Measurements from ENCODE around the gene BLTP1. TPM values are rescaled to one million over a fixed set of nuclear protein-coding genes. Genes with fewer than 3 reads are reported as not detected.

Gene BLTP1
- total and polyA plus RNA-seq, 9 of the 15 experiments (the other 6 are each of a cell fraction or from before 2014, with no cell fraction given) = 2.8 to 26.0 (median 13.1) TPM

DNA sequence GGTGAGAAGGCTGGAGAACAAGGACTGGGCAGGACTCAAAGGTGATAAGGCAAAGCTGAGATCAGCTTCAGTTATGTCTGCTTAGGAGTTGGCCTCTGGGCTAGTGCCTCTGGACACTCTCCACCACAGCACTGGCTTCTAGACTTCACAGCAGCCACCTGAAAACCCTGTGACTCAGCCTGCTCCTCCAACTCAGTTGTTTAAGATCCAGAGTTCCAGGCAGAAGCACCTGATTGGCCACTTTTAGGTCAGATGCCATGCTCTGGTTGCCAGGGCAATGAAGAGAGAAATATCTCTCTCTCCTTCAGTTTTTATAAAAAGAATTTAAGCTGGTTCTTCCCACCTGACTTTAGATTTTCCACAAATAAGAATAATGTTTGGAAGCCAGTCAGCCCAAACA lies 47.9 kb upstream of the BLTP1 start:
- no peaks in the 10 kb centered on the region for H4K20me1 ChIP-seq (replicated peaks; ENCODE audit: control insufficient read depth, insufficient read depth, low read length)
- BruUV-seq (replicated peaks) = no TSS peak
- no peaks in the 10 kb centered on the region for H3K4me1 ChIP-seq (replicated peaks in 1 of 2; ENCODE audit: control insufficient read depth in 2 of 2, insufficient read depth in 2 of 2, low read length in 2 of 2)
- H3K9ac ChIP-seq (ENCODE audit: insufficient read depth in 1 of 2, low read depth in 2 of 2, low read length in 2 of 2) = no peak overlapping the region
- DNase-seq (ENCODE audit: extremely low read depth in 1 of 4, low spot score in 3 of 4) (no peak), ATAC-seq (no peak; the same call in 2 of the 3 replicates), FAIRE-seq (no peak)
- H2AFZ ChIP-seq (ENCODE audit: low read depth, low read length) = no peak overlapping the region
- no peaks in the 10 kb centered on the region for H3K9me1 ChIP-seq (ENCODE audit: control insufficient read depth, insufficient read depth, low read length)
- peaks cover 0 to 7% of the 10 kb centered on the region in 2 experiments; a peak in 1 of 5 replicates for H3K27me3 ChIP-seq (ENCODE audit: control insufficient read depth in 2 of 2, insufficient read depth in 2 of 2, low read length in 2 of 2)
- no peak overlapping the region for H3K27ac ChIP-seq (ENCODE audit: extremely low read depth, low read depth, low read length)
- no peak for TF ChIP-seq ZNF133 (CRISPR knock-in tag; IDR thresholded peaks at IDR 0.05)
- peak; percentile 13 for TF ChIP-seq NFYB (IDR thresholded peaks at IDR 0.05; ENCODE audit: extremely low read depth, insufficient read length)
- intact Hi-C loops (cut with micrococcal nuclease) = no loop called here
- ChIA-PET POLR2A (interaction anchor here (0.6 to 1.2 kb wide), 3 partner anchors 14 to 737 kb away, joined by 3 read pairs; no protein-coding TSS in a partner anchor), CTCF (ENCODE audit: low intra/inter-chr PET ratio) (no interaction called here)
- H3K36me3 ChIP-seq (ENCODE audit: control insufficient read depth, insufficient read depth, low read length) = no peaks in the 10 kb centered on the region
- no peaks in the 10 kb centered on the region for H3K79me2 ChIP-seq (ENCODE audit: control insufficient read depth, insufficient read depth, low read length)
- no peaks in the 10 kb centered on the region for H3K9me3 ChIP-seq (replicated peaks; ENCODE audit: control insufficient read depth, insufficient read depth, low read depth, low read length)
- no peak overlapping the region for H3K4me2 ChIP-seq (ENCODE audit: insufficient read depth, low read length)
- H3K4me3 ChIP-seq = no peak overlapping the region
- in situ Hi-C loops (cut with MboI) = no loop called here

- Histone ChIP-seq H3K27me3 (ENCODE audit: control insufficient read depth in 2 of 2, insufficient read depth in 2 of 2, low read length in 2 of 2) (peaks cover 0 to 6% of the 10 kb centered on the region in 2 experiments; a peak in 1 of 5 replicates), H3K9me3 (replicated peaks; ENCODE audit: control insufficient read depth, insufficient read depth, low read depth, low read length) (no peaks in the 10 kb centered on the region), H3K4me3 (no peak overlapping the region), H3K27ac (ENCODE audit: extremely low read depth, low read depth, low read length) (no peak overlapping the region), H3K4me1 (replicated peaks in 1 of 2; ENCODE audit: control insufficient read depth in 2 of 2, insufficient read depth in 2 of 2, low read length in 2 of 2) (no peaks in the 10 kb centered on the region), H3K79me2 (ENCODE audit: control insufficient read depth, insufficient read depth, low read length) (no peaks in the 10 kb centered on the region), H3K9me1 (ENCODE audit: control insufficient read depth, insufficient read depth, low read length) (no peaks in the 10 kb centered on the region), H2AFZ (ENCODE audit: low read depth, low read length) (no peak overlapping the region), H3K36me3 (ENCODE audit: control insufficient read depth, insufficient read depth, low read length) (no peaks in the 10 kb centered on the region), H3K9ac (ENCODE audit: insufficient read depth in 1 of 2, low read depth in 2 of 2, low read length in 2 of 2) (no peak overlapping the region), H4K20me1 (replicated peaks; ENCODE audit: control insufficient read depth, insufficient read depth, low read length) (no peaks in the 10 kb centered on the region), H3K4me2 (ENCODE audit: insufficient read depth, low read length) (no peak overlapping the region)
- intact Hi-C loops (cut with micrococcal nuclease) = no loop called here
- ATAC-seq (no peak), FAIRE-seq (no peak), DNase-seq (ENCODE audit: extremely low read depth in 1 of 4, low spot score in 3 of 4) (no peak)
- ChIA-PET POLR2A (no interaction called here), CTCF (ENCODE audit: low intra/inter-chr PET ratio) (no interaction called here)
- no peak for TF ChIP-seq RCOR1 (IDR thresholded peaks at IDR 0.05; ENCODE audit: borderline replicate concordance in 1 of 2, low read depth in 2 of 2, low read length in 2 of 2)
- no peak for TF ChIP-seq FOXM1 (IDR thresholded peaks at IDR 0.05; ENCODE audit: low read depth)
- no peak for TF ChIP-seq FOXM1 (CRISPR knock-in tag; IDR thresholded peaks at IDR 0.05; ENCODE audit: low read depth)
- no peak for TF ChIP-seq CAMTA2 (CRISPR knock-in tag; conservative IDR thresholded peaks at IDR 0.05)
- TF ChIP-seq CBFB (CRISPR knock-in tag; IDR thresholded peaks at IDR 0.05) = no peak
- TF ChIP-seq SRSF1 (IDR thresholded peaks at IDR 0.05; ENCODE audit: low read depth, low read length) = no peak
- TF ChIP-seq POLR2B (IDR thresholded peaks at IDR 0.05; ENCODE audit: low read depth, partially characterized antibody) = no peak
- TF ChIP-seq ETS2 (tag; IDR thresholded peaks at IDR 0.05; ENCODE audit: borderline replicate concordance, poor library complexity, severe bottlenecking) = no peak
- TF ChIP-seq RERE (CRISPR knock-in tag; IDR thresholded peaks at IDR 0.05; ENCODE audit: borderline replicate concordance) = no peak
- no peak for TF ChIP-seq ZNF384 (IDR thresholded peaks at IDR 0.05; ENCODE audit: low read depth, low read length)
- BruUV-seq (replicated peaks) = no TSS peak
- in situ Hi-C loops (cut with MboI) = no loop called here
- WGBS (ENCODE audit: insufficient coverage, low coverage, missing lambda C conversion rate) = 18% methylated on average over 2 of the region's 2 CpGs
Observed at GRCh38 chr4:122107680-122108079, 44.5 kb upstream of the BLTP1 start.

All from K562 (cell line).